IPS-NIHi11 (cell line): ENCODE results near the gene DTWD1.
"Not testable (repeated sequence)": the region's sequence is repeated elsewhere in the genome, so short reads cannot be mapped to it uniquely, and the experiment has no call there.

ENCODE experiments used
- DNase-seq: peaks from one replicate; pipeline ENCODE4 v3.0.0; 2012; ENCODE audit warnings: mixed read lengths, low spot score

DTWD1 gene

GRCh38 chr15:49646891-49647290, 26.0 kb downstream of the DTWD1 start:
- no peak for DNase-seq

- DNase-seq = no peak
Observed at GRCh38 chr15:49649987-49650386, 29.1 kb downstream of the DTWD1 start.

GRCh38 chr15:49650676-49651075, 29.8 kb downstream of the DTWD1 start:
- DNase-seq = no peak

GRCh38 chr15:49652922-49653321, 32.1 kb downstream of the DTWD1 start:
- no peak for DNase-seq

GRCh38 chr15:49656734-49657133, 35.9 kb downstream of the DTWD1 start:
- no peak for DNase-seq

DNA sequence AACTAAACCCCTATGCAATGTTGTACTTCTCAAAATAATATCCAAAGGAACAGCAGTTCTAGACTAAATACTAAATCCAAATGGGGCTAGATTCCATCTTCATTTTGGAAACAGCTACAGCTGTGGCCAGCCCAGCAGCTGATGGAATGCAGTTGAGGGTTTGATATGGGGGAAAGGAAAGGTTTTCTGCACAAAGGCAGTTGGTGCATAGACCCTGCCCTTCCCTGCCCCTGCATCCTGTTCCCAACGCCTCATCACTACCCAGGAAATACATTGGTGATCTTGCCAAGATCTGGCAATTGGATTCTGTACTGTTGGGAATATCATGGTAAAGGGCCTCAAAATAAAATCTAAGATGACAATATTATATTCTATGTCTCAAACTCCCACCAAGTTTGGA, 43.9 kb downstream of the DTWD1 start:
- DNase-seq = no peak

DNA sequence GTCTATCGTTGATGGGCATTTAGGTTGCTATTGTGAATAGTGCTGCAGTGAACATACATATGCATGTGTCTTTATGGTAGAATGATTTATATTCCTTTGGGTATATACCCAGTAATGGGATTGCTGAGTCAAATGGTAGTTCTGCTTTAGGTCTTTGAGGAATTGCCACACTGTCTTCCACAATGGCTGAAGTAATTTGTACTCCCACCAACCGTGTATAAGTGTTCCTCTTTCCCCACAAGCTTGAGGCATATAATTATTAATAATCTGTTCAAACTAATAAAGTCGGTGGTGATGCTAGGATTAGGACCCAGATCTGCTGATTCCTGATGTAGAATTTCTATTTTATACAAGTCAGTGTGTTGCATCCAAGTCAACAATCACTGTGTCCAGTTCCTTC, 45.6 kb downstream of the DTWD1 start:
- DNase-seq = not testable (repeated sequence)

- DNase-seq = no peak
Observed at GRCh38 chr15:49669288-49669687, 48.4 kb downstream of the DTWD1 start.

GRCh38 chr15:49673861-49674260, 53.0 kb downstream of the DTWD1 start:
- no peak for DNase-seq

DNA sequence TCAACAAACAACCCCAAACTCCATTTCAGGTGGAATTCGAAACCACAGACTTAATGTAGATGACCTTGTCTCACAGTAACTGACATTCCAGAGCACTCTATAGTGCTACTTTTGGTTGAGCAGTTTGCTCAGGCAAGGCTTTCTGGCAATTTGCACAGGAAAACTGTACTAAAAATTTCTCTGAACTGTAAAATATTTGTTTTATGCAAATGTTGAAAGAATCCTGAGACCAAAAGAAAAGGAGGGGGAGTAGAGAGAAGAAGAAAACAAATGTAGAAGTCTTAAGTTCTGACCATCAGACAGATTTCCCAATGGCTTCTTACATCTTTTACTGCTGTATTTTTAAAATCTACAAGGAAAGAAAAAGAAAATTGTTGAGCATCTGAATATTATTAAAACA, 53.5 kb downstream of the DTWD1 start:
- DNase-seq = no peak

- no peak for DNase-seq
Observed at GRCh38 chr15:49675041-49675440, 54.2 kb downstream of the DTWD1 start.

DNA sequence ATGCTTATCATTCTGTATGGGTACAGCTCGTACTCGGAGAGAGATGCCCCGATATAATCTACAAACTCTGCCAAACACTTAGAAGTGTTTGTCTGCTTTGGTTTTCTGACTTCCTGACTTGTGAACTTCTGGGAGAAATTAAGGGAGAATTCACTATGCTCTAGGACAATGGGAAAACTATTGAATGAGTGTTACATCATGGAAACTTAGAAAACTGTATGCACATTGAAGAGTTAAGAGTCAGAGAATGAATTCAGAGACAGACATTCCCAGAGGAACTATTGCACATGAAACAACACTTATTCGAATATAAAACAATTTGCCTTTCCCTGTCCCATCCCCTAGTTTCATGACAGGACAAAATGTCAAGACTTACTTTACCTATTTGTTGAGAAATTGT, 57.8 kb downstream of the DTWD1 start:
- DNase-seq = no peak

GRCh38 chr15:49686599-49686998, 65.8 kb downstream of the DTWD1 start:
- no peak for DNase-seq

DNA sequence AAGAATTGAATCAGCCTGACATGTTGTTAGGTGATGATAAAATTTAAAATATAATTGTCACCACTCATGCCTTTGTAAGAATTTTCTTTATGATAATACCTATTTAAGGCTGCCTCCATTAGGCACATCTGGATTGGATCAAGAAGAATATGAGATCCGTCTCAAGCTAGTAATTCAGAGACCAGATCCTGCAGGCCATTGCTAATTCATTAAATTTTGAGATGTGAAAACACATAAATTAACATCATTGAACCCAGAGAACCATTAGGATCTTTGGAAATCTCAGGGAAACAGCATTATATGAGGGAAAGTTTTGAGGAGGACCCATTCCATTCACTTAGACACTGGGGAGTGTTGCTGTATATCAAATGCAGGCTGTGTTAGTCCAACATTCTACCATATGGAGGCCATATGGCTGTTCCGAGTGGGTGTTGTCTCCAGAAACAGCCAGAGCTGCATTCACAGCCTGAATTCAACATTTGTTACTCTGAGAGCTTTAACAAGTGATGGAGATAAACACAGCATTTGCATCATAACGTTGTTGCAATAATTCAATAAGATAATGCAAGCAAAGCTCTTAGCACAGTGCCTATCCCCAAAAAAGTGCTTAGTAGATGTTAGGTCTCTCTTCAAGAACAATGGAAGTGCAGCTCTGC, 67.4 kb downstream of the DTWD1 start:
- DNase-seq = no peak

- DNase-seq = no peak
Observed at GRCh38 chr15:49692514-49693090, 71.8 kb downstream of the DTWD1 start.

- no peak for DNase-seq
Observed at GRCh38 chr15:49693498-49693897, 72.7 kb downstream of the DTWD1 start.

DNA sequence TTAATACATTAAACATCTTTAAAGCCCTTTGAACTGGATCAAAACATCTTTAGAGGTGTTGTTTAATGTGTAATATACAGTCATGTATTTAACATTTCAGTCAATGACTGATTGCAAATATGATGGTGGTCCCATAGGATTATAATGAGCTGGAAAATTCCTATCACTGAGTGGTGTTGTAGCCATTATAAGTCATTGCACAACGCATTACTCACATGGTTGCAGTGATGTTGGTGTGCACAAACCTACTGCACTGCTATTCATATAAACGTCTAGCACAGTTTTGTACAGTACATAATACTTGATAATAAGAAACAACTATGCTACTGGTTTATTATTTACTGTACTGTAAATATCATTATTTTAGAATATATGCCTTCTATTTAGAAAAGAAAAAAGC, 75.6 kb downstream of the DTWD1 start:
- no peak for DNase-seq

DNA sequence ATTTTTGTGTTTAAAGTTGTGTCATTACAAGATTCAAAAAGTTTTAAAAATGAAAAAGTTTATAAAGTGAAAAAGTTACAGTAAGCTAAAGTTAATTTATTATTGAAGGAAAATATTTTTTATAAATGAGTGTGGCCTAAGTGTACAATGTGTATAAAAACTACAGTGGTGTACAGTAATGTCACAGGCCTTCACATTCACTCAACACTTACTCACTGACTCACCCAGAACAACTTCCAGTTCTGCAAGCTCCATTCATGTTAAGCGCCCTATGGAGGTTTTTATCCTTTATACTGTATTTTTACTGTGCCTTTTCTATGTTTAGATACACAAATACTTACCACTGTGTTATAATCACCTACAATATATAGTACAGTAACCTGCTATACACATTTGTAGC, 76.3 kb downstream of the DTWD1 start:
- DNase-seq = no peak

- not testable (repeated sequence) for DNase-seq
Observed at GRCh38 chr15:49702982-49703381, 82.1 kb downstream of the DTWD1 start.
